OCI-M2 (cell line): ENCODE data around the gene LMO4.

Source experiments
- DNase-seq: peaks from one replicate; lab custom pipeline; 2025; ENCODE audit not compliant: unreplicated experiment; lab: John Stamatoyannopoulos, UW

Gene LMO4

GRCh38 chr1:87327376-87328271, 1.1 kb upstream of the LMO4 start:
- DNase-seq: no peak

- DNase-seq: no peak
Observed at GRCh38 chr1:87329051-87329525, 408 bp downstream of the LMO4 start.

GRCh38 chr1:87329526-87330056, 911 bp downstream of the LMO4 start:
- DNase-seq: no peak

GRCh38 chr1:87330057-87330884, 1.6 kb downstream of the LMO4 start:
- no peak for DNase-seq

- DNase-seq: no peak
Observed at GRCh38 chr1:87330885-87331364, 2.2 kb downstream of the LMO4 start.

- DNase-seq: no peak
Observed at GRCh38 chr1:87331365-87332241, 2.9 kb downstream of the LMO4 start.

GRCh38 chr1:87333692-87334347, 5.1 kb downstream of the LMO4 start:
- DNase-seq: no peak

- DNase-seq: no peak
Observed at GRCh38 chr1:87334351-87335174, 5.9 kb downstream of the LMO4 start.

- DNase-seq: no peak
Observed at GRCh38 chr1:87335175-87335884, 6.7 kb downstream of the LMO4 start.

GRCh38 chr1:87336623-87337067, 8.0 kb downstream of the LMO4 start:
- DNase-seq: no peak

GRCh38 chr1:87337606-87338005, 8.9 kb downstream of the LMO4 start:
- no peak for DNase-seq

GRCh38 chr1:87338566-87338965, 9.9 kb downstream of the LMO4 start:
- DNase-seq: no peak

- no peak for DNase-seq
Observed at GRCh38 chr1:87344231-87344630, 15.6 kb downstream of the LMO4 start.

GRCh38 chr1:87346130-87346814, 17.6 kb downstream of the LMO4 start:
- DNase-seq: no peak

- DNase-seq: no peak
Observed at GRCh38 chr1:87348341-87349019, 19.8 kb downstream of the LMO4 start.

- no peak for DNase-seq
Observed at GRCh38 chr1:87349036-87349435, 20.4 kb downstream of the LMO4 start.

- no peak for DNase-seq
Observed at GRCh38 chr1:87355894-87356293, 27.2 kb downstream of the LMO4 start.
